AG04450 (cell line): ENCODE measurements around the gene GSTM4. TPM values are rescaled to one million over a fixed set of nuclear protein-coding genes. Genes with fewer than 3 reads are reported as not detected.

Source experiments
- CTCF ChIA-PET: fragments of 300-600, 350-600 bp; formaldehyde crosslinking; extraction: SDS; loops from one replicate; lab custom pipeline; 2022; ENCODE audit warnings: antibody characterized with exemption, inconsistent platforms; lab: Charles Lee
- POLR2A ChIA-PET: fragments of 350-600 bp; formaldehyde crosslinking; extraction: SDS; loops from one replicate; lab custom pipeline; 2021; ENCODE audit warnings: antibody characterized with exemption, inconsistent platforms; lab: Yijun Ruan, JAX
- DNase-seq: peaks from one replicate; pipeline ENCODE4 v3.0.0-alpha.2; 2011; ENCODE audit warnings: low read depth, low spot score
- H3K27ac ChIP-seq: one replicate; pipeline ENCODE4 v1.5.1; 2012; ENCODE audit warnings: low read depth, low read length, control low read depth
- H3K27me3 ChIP-seq: one replicate; pipeline ENCODE4 v1.6.0; 2012; ENCODE audit warnings: low read length; ENCODE audit not compliant: control insufficient read depth, insufficient read depth
- H3K4me3 ChIP-seq: 2 replicates; pipeline ENCODE4 v1.5.1; 2011; ENCODE audit warnings: mild to moderate bottlenecking, low read depth, low read length, control low read depth
- H3K9me3 ChIP-seq: 2 replicates; pipeline ENCODE4 v1.5.1; 2012; ENCODE audit warnings: low read length; ENCODE audit not compliant: control insufficient read depth, insufficient read depth
- polyA minus RNA-seq: library from RNA; depleted of rRNA, polyadenylated mRNA; stranded (reverse); fragments of >200 nt; gene quantifications from 2 replicates; pipeline ENCODE4 v1.2.3, GENCODE V29; 2011; rRNA and poly(A)+ RNA removed
- polyA plus RNA-seq: library from polyadenylated mRNA; depleted of rRNA; stranded (reverse); fragments of >200 nt; gene quantifications from 2 replicates; pipeline ENCODE4 v1.2.3, GENCODE V29; 2011; rRNA removed
- TF ChIP-seq, protein P1 (sequence below): IDR thresholded peaks from 2 replicates; pipeline ENCODE4 v1.5.1; 2011; ENCODE audit warnings: low read depth, low read length, control low read depth, inconsistent platforms

Gene GSTM4
- polyA plus RNA-seq (62.6 and 64.1 TPM in 2 replicates), polyA minus RNA-seq (26.5 and 27.6 TPM in 2 replicates)

DNA sequence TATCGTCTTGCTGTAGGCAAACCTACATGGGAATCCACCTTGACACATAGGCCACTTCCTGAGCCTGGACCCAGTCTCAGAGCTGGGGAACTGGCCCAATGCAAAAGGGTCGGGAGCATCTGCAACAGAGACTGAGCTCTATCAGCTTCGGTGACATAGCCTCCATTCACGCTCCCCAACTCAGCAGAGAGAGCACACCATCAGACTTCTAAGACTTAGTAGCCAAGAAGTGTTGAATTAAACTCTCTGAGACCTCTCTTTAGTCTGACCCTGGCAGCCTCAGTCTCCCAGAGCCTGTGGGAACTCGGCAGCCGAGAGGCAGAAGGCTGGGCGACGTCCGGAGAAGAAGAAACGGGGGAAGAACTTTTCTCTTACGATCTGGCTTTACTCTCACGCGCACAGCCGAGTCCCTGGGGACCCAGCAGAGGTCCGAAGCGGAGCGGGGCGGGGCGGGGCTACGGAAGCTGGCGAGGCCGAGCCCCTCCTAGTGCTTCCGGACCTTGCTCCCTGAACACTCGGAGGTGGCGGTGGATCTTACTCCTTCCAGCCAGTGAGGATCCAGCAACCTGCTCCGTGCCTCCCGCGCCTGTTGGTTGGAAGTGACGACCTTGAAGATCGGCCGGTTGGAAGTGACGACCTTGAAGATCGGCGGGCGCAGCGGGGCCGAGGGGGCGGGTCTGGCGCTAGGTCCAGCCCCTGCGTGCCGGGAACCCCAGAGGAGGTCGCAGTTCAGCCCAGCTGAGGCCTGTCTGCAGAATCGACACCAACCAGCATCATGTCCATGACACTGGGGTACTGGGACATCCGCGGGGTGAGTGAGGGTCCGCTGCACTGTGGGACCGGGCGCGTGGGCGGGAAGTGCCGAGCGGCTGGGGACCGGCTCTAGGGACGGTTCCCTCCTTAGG is at the start of gene GSTM4:
GSTM4 (plus strand) TSS at position 485 of the 905 bp plus-strand sequence; CDS start at position 776, 291 bp downstream.
- no peak for DNase-seq

DNA sequence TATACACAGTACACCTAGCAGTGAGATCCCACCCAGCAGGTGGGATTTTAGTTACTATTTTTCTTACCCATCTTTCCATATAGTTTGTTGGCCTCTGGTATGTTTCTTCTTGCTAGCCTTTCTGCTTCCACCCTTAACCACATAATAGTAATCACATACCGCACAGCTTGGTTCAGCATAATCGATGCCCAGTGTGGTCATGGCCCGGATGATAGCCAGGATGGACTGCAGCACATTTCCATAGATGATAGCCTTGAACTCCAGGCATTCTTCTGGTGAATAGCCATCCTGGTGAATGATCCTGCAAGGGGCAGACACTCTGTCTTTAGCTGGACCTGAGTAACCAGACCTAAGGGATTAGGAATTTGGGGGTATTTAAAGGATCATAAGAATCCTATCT is 46.0 kb upstream of the GSTM4 start:
- TF ChIP-seq, protein P1, sequence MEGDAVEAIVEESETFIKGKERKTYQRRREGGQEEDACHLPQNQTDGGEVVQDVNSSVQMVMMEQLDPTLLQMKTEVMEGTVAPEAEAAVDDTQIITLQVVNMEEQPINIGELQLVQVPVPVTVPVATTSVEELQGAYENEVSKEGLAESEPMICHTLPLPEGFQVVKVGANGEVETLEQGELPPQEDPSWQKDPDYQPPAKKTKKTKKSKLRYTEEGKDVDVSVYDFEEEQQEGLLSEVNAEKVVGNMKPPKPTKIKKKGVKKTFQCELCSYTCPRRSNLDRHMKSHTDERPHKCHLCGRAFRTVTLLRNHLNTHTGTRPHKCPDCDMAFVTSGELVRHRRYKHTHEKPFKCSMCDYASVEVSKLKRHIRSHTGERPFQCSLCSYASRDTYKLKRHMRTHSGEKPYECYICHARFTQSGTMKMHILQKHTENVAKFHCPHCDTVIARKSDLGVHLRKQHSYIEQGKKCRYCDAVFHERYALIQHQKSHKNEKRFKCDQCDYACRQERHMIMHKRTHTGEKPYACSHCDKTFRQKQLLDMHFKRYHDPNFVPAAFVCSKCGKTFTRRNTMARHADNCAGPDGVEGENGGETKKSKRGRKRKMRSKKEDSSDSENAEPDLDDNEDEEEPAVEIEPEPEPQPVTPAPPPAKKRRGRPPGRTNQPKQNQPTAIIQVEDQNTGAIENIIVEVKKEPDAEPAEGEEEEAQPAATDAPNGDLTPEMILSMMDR, result no peak
- Histone ChIP-seq H3K27me3 (no peaks in the 10 kb centered on the region), H3K9me3 (no peaks in the 10 kb centered on the region), H3K27ac (no peak overlapping the region), H3K4me3 (no peak overlapping the region)
- POLR2A ChIA-PET, result interaction anchor here (1.0 kb wide), 1 partner anchor 11 kb away, joined by 3 read pairs; no protein-coding TSS in a partner anchor
- CTCF ChIA-PET, result interaction anchor here (0.6 kb wide), 1 partner anchor 290 kb away, joined by 3 read pairs; no protein-coding TSS in a partner anchor
- DNase-seq, result no peak

More for the DNA sequence above, at the start of gene GSTM4:
- Histone ChIP-seq H3K27ac (no peak within 1 kb of the TSS), H3K9me3 (no peaks in the 10 kb centered on the region), H3K4me3 (peak within 1 kb of the TSS; percentile 84), H3K27me3 (no peaks in the 10 kb centered on the region)
- CTCF ChIA-PET, result interaction anchor here (0.7 to 2.9 kb wide), 4 partner anchors 13 to 329 kb away, joined by 3 to 22 read pairs (median 4); partner anchors contain the start of gene AHCYL1
- TF ChIP-seq, protein P1, result no peak
- POLR2A ChIA-PET, result interaction anchor here (0.7 to 1.5 kb wide), 2 partner anchors 15 to 109 kb away, joined by 3 to 4 read pairs; no protein-coding TSS in a partner anchor

DNA sequence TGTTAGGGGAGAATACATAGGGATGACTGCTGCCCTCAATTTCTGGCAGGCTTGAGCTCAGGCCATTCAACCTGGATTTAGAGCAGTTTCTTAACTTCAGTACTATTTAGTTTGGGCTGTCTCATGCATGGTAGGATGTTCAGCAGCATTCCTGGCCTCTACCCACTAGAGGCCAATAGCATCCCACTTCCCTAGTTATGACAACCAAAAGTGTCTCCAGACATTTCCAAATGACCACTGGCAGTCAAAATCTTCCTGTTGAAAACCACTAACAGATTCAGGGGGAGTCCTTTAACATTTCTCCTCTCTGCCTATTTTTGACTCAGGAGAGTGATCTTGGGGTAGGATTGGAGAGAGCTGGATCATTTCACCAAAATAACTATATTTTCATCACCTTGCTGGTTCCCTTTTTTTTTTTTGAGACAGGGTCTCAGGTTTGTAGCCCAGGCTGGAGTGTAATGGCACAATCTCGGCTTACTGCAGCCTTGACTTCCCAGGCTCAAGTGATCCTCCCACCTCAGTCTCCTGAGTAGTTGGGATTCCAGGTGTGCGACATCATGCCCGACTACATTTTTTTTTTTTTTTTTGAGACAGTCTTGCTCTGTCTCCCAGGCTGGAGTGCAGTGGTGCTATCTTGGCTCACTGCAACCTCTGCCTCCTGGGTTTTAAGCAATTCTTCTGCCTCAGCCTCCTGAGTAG is 45.1 kb upstream of the GSTM4 start:
- Histone ChIP-seq H3K27me3 (no peaks in the 10 kb centered on the region), H3K27ac (peak overlapping the region; percentile 57), H3K9me3 (no peaks in the 10 kb centered on the region), H3K4me3 (no peak overlapping the region)
- TF ChIP-seq, protein P1, result no peak
- ChIA-PET CTCF (interaction anchor here (1.0 kb wide), 1 partner anchor 19 kb away, joined by 4 read pairs; no protein-coding TSS in a partner anchor), POLR2A (interaction anchor here (0.6 to 1.1 kb wide), 4 partner anchors 9 to 312 kb away, joined by 3 to 4 read pairs (median 3); partner anchors contain the start of genes AMPD2, GNAI3 and GNAT2)
- peak; percentile 21 for DNase-seq

DNA sequence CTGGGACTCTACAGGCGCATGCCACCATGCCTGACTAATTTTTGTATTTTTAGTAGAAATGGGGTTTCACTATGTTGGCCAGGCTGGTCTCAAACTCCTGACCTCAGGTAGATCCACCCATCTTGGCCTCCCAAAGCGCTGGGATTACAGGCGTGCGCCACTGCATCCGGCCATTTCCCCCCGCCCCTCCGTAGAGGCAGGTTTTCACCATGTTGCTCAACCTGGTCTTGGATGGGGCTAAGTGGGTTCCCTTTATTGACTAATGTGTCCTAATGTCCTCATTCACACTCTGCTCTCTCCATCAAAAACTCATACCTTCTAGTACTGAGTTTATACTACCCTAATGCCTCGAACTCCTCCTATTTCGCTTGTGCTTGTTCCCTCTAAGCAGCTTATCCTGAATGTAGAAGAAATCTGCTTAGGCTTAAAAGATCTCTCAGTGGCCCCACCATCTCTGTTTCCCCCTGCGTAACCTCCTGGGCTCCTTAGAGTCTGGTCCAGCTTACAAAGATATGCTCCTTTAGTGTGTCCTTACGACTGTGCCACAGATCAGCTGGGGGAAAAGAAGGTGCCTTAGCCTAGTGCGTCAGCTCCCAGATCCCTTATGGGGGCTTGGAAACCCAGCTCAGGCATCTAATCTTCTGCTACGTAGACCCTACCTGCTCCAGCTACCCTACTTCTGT is 44.5 kb upstream of the GSTM4 start:
- DNase-seq, result no peak
- CTCF ChIA-PET, result interaction anchor here (1.0 kb wide), 1 partner anchor 19 kb away, joined by 4 read pairs; no protein-coding TSS in a partner anchor

More for the DNA sequence above, 44.5 kb upstream of the GSTM4 start:
- Histone ChIP-seq H3K9me3 (no peaks in the 10 kb centered on the region), H3K27me3 (no peaks in the 10 kb centered on the region), H3K4me3 (no peak overlapping the region), H3K27ac (no peak overlapping the region)
- TF ChIP-seq, protein P1, result no peak
- POLR2A ChIA-PET, result interaction anchor here (0.6 to 1.1 kb wide), 2 partner anchors 8 to 63 kb away, joined by 3 read pairs; partner anchors contain the start of genes AMPD2, GNAI3 and GNAT2
